Spleen (tissue), 7 donors: ENCODE data around the gene PDK4.

Experiments used
- POLR2A ChIP-seq, 3 donors: fragments of 450-650 bp; IDR thresholded peaks; one replicate each; pipeline ENCODE4 v1.5.1; 2017; ENCODE audit warnings: antibody characterized with exemption in 3 of 3, mild to moderate bottlenecking in 1 of 3
- POLR2AphosphoS5 ChIP-seq, 3 donors: sonication (generic); formaldehyde crosslinking; IDR thresholded peaks; one replicate each; pipeline ENCODE4 v1.5.1; 2017; ENCODE audit warnings: antibody characterized with exemption in 3 of 3
- TF ChIP-seq, protein P1 (sequence below), 11 experiments: fragments of 200-600 bp in 7 of 11; fragments of 450-650 bp in 4 of 11; sonication (generic) in 4 of 11; IDR thresholded peaks in 8 of 11; conservative IDR thresholded peaks in 3 of 11; 1 replicate in 7 of 11; 2 replicates in 4 of 11; pipeline versions ENCODE4 v1.4.0 to v1.8.0; 2016 to 2021; ENCODE audit warnings: antibody characterized with exemption in 11 of 11, inconsistent platforms in 4 of 11, mild to moderate bottlenecking in 1 of 11
- donor health status: DM: no; HTN: no; CAD: no; lungs with moderate emphysema.
- donor health status: DM: no; HTN: no; CAD: no.
- donor health status: DM: no; HTN: no; CAD: no.

DNA sequence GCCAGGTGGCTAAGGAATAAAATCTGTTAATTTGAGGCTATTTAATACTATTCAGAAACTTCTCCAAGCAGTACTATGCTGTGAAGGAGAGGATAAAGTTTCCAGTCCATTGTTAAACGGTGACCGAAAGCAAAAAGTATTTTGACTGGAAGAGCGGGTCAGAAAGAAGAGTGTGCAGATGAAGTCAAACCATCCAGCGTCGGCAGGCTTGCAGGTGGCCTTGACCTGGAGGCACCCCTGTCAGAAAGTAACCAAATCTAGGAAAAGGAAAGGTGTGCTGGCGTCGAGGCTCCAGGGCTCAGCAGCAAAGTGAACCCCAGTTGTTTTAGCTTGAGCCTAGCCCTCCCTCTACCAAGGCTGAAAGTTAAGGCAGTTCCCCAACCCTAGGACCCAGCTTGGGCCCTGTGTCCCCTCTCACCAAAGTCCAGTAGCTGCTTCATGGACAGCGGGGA is 544 bp downstream of the PDK4 start:
- TF ChIP-seq, protein P1, sequence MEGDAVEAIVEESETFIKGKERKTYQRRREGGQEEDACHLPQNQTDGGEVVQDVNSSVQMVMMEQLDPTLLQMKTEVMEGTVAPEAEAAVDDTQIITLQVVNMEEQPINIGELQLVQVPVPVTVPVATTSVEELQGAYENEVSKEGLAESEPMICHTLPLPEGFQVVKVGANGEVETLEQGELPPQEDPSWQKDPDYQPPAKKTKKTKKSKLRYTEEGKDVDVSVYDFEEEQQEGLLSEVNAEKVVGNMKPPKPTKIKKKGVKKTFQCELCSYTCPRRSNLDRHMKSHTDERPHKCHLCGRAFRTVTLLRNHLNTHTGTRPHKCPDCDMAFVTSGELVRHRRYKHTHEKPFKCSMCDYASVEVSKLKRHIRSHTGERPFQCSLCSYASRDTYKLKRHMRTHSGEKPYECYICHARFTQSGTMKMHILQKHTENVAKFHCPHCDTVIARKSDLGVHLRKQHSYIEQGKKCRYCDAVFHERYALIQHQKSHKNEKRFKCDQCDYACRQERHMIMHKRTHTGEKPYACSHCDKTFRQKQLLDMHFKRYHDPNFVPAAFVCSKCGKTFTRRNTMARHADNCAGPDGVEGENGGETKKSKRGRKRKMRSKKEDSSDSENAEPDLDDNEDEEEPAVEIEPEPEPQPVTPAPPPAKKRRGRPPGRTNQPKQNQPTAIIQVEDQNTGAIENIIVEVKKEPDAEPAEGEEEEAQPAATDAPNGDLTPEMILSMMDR (IDR thresholded peaks at IDR 0.05 in 8 of 11, conservative IDR thresholded peaks at IDR 0.05 in 3 of 11) = no peak
- TF ChIP-seq POLR2A (IDR thresholded peaks at IDR 0.05) (no peak), POLR2AphosphoS5 (IDR thresholded peaks at IDR 0.05) (no peak)
